Measurements from ENCODE around the gene METTL17.
"Not testable (repeated sequence)": the region's sequence is repeated elsewhere in the genome, so short reads cannot be mapped to it uniquely, and the experiment has no call there.

Gene METTL17

DNA sequence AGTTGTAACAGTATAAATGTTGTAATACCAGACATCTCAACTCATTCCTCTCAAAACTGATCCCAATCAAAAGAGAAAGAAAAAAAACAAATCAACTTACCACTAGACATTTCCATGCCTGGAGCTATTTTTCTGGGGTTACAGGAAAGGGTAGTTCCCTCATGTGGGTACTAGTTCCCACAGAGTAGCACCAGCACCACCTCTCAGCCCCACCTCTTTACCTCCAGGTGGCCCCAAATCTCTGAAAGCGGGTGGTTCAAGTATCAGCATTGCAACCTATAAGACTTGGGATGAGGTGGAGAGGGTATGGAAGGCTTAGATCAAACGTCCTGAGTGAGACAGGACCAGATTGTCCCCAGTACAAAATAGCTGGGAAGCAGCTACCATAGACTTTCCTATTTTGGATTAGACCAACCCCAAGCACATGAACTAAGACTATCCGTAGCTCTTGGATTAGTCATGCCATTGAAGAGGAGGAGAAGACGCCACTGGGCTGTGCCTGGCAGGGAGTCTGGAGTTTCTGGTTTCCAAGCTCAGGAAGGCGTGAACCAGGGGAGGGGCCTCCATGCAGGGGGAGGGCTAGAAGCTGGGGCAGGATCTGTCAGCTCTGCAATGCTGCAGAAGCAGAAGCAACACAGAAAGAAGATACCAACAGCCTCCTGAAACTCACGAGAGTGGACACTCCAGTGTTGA is 9.0 kb downstream of the METTL17 start, which contains the start of gene SLC39A2:
TSS of gene SLC39A2 (plus strand) at position 620 of the 693 bp plus-strand sequence. CDS start 154 bp downstream, outside the sequence.
- DNase-seq (ENCODE audit: low spot score): no peak
- no peak within 1 kb of the TSS for H3K4me3 ChIP-seq
- peak within 1 kb of the TSS in 1 of 2 donors; percentile 60 for H3K27ac ChIP-seq
- TF ChIP-seq, protein P1, sequence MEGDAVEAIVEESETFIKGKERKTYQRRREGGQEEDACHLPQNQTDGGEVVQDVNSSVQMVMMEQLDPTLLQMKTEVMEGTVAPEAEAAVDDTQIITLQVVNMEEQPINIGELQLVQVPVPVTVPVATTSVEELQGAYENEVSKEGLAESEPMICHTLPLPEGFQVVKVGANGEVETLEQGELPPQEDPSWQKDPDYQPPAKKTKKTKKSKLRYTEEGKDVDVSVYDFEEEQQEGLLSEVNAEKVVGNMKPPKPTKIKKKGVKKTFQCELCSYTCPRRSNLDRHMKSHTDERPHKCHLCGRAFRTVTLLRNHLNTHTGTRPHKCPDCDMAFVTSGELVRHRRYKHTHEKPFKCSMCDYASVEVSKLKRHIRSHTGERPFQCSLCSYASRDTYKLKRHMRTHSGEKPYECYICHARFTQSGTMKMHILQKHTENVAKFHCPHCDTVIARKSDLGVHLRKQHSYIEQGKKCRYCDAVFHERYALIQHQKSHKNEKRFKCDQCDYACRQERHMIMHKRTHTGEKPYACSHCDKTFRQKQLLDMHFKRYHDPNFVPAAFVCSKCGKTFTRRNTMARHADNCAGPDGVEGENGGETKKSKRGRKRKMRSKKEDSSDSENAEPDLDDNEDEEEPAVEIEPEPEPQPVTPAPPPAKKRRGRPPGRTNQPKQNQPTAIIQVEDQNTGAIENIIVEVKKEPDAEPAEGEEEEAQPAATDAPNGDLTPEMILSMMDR (IDR thresholded peaks at IDR 0.05): no peak

DNA sequence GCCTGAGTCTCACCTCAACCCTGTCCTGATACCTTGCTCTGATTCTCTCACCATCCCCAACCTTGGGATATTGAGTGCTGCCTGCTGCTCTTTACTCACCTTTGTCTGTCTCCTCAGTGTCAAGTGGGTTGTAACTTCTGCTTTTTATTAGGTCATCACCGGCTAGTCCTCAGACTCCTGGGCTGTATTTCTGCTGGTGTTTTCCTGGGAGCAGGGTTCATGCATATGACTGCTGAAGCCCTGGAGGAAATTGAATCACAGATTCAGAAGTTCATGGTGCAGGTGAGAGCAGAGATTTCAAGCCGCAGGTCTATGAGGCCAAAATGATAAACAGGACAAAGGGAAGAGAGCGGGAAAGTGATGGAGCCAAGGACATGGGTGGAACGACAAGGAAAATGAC is 9.8 kb downstream of the METTL17 start:
- no peak for DNase-seq (ENCODE audit: low spot score)
- TF ChIP-seq, protein P1 (IDR thresholded peaks at IDR 0.05): no peak
- Histone ChIP-seq H3K27ac (no peak overlapping the region), H3K4me3 (no peak overlapping the region)

DNA sequence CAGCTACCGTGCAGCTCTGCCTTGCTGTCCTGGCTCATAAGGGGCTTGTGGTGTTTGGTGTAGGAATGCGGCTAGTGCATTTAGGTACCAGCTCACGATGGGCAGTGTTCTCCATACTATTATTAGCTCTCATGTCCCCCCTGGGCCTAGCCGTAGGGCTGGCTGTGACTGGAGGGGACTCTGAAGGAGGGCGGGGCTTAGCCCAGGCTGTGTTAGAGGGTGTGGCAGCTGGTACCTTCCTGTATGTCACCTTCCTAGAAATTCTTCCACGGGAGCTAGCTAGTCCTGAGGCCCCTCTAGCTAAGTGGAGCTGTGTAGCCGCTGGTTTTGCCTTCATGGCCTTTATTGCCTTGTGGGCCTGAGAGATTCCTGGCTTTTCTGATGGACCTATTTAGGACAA is 11.4 kb downstream of the METTL17 start:
- H3K27ac ChIP-seq: no peak overlapping the region
- TF ChIP-seq, protein P1 (IDR thresholded peaks at IDR 0.05): no peak
- H3K4me3 ChIP-seq: no peak overlapping the region
- DNase-seq (ENCODE audit: low spot score): no peak

DNA sequence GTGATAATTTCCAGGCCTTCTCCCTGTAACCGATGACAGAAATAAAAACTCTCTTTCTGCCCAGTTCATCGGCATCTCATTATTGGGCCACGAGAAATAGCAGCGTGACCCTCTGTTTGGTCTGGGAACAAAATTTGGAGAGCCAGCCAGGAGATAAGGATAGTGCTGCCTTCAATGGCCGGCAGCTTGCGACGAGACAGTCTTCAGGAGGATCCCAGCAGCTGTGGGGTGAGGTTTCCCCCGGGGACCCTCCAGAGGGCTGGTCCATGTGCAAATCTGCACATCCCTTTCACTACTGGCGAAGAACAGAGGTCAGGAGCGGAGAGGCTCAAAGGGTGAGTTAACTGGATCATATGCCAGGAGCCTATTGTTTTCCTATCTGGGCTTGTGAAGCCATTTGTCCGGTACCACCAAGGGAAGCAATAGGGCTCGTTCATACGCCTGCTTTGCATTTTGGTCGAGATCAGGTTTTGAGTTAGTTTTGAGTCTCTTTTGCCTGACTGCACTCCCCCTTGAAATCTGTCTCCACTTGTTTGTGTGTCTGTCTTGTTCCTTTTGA is 14.1 kb downstream of the METTL17 start:
- H3K27ac ChIP-seq: no peak overlapping the region
- no peak for DNase-seq (ENCODE audit: low spot score)
- TF ChIP-seq, protein P1 (IDR thresholded peaks at IDR 0.05): no peak
- peak overlapping the region; percentile 29 for H3K4me3 ChIP-seq

DNA sequence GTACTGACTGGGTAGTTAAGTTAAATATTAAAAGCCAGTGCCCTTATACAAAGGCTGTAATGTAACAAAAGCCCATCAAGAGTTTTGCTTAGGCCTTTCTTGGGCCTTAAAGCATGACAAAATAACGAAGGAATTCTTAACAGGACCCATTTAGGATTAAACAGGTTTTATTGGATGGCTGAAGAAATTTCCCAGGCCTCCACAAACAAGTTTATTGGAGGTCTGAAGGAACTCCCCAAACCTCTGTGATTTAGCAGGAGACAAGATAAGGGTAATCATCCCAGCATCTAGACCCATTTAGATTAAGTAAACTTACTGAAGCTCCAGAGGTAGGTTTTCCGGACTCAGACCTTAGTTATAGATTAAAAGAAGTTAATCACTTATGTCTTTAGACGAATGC is 19.9 kb downstream of the METTL17 start:
- H3K4me3 ChIP-seq; H3K27ac ChIP-seq; DNase-seq (ENCODE audit: low spot score): not testable (repeated sequence)

DNA sequence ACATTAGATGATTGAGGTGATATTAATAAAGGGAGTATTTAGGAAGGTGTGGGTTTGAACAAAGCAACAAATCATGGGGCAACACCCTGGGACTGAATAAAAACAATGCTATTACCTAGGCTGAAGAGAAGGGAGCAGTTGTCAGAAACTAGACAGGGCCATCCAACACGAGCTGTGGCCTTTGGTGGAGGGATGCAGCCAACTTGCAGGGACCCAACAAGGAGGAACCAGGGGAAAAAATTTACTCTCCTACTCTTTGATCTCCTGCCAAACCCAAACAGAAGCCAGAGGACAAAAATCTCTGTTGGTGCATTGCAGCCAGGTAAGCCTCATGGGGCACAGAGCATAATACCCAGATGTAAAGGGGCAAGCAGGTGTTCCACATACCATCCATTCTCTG is 21.4 kb downstream of the METTL17 start:
- TF ChIP-seq, protein P1 (IDR thresholded peaks at IDR 0.05): no peak
- peak; percentile 58 for DNase-seq (ENCODE audit: low spot score)
- no peak overlapping the region for H3K4me3 ChIP-seq
- H3K27ac ChIP-seq: no peak overlapping the region

DNA sequence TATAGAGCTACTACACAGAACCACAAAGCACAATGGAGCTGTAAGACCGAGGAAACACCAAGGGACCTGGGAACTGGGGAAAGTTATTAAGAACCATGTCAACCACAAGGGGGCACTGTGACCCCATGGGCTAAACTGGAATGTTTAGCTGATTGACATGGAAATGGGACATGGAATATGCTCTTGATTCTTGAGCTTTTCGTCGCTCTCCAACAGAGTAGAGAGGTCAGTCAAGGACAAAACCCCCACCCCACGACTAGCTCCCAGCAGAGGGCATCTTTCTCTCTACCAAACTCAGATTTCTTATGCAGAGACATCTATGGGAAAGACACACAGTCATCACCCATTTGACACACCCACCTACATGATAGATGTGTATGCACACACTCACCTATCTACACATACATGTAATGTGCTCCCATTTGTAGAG is 25.0 kb downstream of the METTL17 start:
- peak; percentile 84 for DNase-seq (ENCODE audit: low spot score)
- Histone ChIP-seq H3K27ac (no peak overlapping the region), H3K4me3 (no peak overlapping the region)
- TF ChIP-seq, protein P1 (IDR thresholded peaks at IDR 0.05): peak; percentile 97
